Measurements from ENCODE around the gene DSG3. TPM values are rescaled to one million over a fixed set of nuclear protein-coding genes. Genes with fewer than 3 reads are reported as not detected.

The DSG3 gene
- not detected in 2 replicates for total RNA-seq
- long read RNA-seq = 0 reads

- no peak for DNase-seq (ENCODE audit: extremely low spot score, unreplicated experiment)
- Mint-ChIP-seq H3K27ac (ENCODE audit: unreplicated experiment) (no peak within 1 kb of the TSS), H3K36me3 (ENCODE audit: unreplicated experiment) (no peaks in the 10 kb centered on the region), H3K4me3 (ENCODE audit: unreplicated experiment) (no peak within 1 kb of the TSS), H3K4me1 (ENCODE audit: unreplicated experiment) (no peaks in the 10 kb centered on the region), H3K27me3 (ENCODE audit: unreplicated experiment) (peaks cover 25% of the 10 kb centered on the region), H3K9me3 (ENCODE audit: unreplicated experiment) (no peaks in the 10 kb centered on the region)
- no peak for TF ChIP-seq CTCF (IDR thresholded peaks at IDR 0.05)
Observed at GRCh38 chr18:31447530-31448191, at the start of gene DSG3. Gene DSG3, plus strand, starts transcription at chr18:31447741. Its CDS starts 137 bp downstream, at chr18:31447878.

DNA sequence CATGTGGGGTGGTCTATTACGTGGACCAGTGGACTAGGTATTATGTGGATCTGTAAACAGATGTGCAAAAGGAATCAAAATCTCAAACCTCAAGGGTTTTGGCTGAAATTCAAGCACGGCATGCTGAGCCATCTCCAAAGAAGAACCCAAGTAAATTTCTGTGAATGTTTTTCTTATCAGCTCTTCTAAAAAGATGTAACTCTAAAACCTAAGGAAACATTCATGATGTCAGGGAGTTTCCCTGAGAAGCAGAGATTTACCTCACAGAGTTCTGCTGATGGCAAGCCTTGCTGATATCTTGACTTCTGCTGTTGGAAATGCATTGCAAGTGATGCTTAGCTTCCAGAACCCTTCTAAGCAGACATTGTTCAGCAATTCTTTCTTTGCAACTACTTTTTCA, 49.4 kb upstream of the DSG3 start:
- Mint-ChIP-seq H3K27ac (ENCODE audit: unreplicated experiment) (no peak overlapping the region), H3K27me3 (ENCODE audit: unreplicated experiment) (peaks cover 44% of the 10 kb centered on the region), H3K36me3 (ENCODE audit: unreplicated experiment) (no peaks in the 10 kb centered on the region), H3K4me1 (ENCODE audit: unreplicated experiment) (no peaks in the 10 kb centered on the region), H3K9me3 (ENCODE audit: unreplicated experiment) (no peaks in the 10 kb centered on the region), H3K4me3 (ENCODE audit: unreplicated experiment) (no peak overlapping the region)
- no peak for DNase-seq (ENCODE audit: extremely low spot score, unreplicated experiment)
- TF ChIP-seq CTCF (IDR thresholded peaks at IDR 0.05) = no peak

DNA sequence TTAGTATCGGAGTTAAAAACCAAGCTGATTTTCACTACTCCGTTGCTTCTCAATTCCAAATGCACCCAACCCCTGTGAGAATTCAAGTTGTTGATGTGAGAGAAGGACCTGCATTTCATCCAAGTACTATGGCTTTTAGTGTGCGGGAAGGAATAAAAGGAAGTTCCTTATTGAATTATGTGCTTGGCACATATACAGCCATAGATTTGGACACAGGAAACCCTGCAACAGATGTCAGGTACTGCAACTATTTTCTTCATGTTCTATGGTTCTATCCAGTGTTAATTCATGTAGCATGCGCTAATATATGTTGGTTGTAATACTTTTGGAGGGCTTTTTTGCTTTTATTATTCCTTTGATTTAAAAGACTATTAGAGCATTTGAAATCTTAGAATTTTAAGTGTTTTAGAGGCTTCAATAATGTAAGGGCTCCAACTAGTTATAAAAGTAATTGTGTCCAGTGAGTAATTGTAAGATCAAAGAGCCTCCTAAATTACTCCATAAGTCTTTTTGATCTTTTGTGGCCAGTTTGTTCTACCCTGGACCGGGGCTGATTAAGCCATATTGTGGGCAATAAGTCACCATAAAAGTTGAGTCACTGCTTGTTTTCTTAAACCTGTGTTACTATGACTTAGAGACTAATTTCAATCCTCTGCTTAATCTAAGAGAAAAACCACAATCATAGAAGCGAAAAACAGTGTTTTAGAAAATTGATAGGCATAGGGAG, 48.1 kb upstream of the DSG3 start:
- no peak for DNase-seq (ENCODE audit: extremely low spot score, unreplicated experiment)
- Mint-ChIP-seq H3K27ac (ENCODE audit: unreplicated experiment) (no peak overlapping the region), H3K4me3 (ENCODE audit: unreplicated experiment) (no peak overlapping the region), H3K4me1 (ENCODE audit: unreplicated experiment) (no peaks in the 10 kb centered on the region), H3K27me3 (ENCODE audit: unreplicated experiment) (peaks cover 47% of the 10 kb centered on the region), H3K9me3 (ENCODE audit: unreplicated experiment) (no peaks in the 10 kb centered on the region), H3K36me3 (ENCODE audit: unreplicated experiment) (no peaks in the 10 kb centered on the region)
- no peak for TF ChIP-seq CTCF (IDR thresholded peaks at IDR 0.05)

- no peak for DNase-seq (ENCODE audit: extremely low spot score, unreplicated experiment)
- no peaks in the 10 kb centered on the region for H3K36me3 Mint-ChIP-seq (ENCODE audit: unreplicated experiment)
- H3K27me3 Mint-ChIP-seq (ENCODE audit: unreplicated experiment) = peaks cover 52% of the 10 kb centered on the region
- TF ChIP-seq CTCF (IDR thresholded peaks at IDR 0.05) = no peak
- H3K4me3 Mint-ChIP-seq (ENCODE audit: unreplicated experiment) = no peak overlapping the region
- H3K27ac Mint-ChIP-seq (ENCODE audit: unreplicated experiment) = no peak overlapping the region
- H3K9me3 Mint-ChIP-seq (ENCODE audit: unreplicated experiment) = no peaks in the 10 kb centered on the region
- no peaks in the 10 kb centered on the region for H3K4me1 Mint-ChIP-seq (ENCODE audit: unreplicated experiment)
Observed at GRCh38 chr18:31401156-31402025, 46.1 kb upstream of the DSG3 start.

GRCh38 chr18:31402026-31402373, 45.5 kb upstream of the DSG3 start:
- Mint-ChIP-seq H3K36me3 (ENCODE audit: unreplicated experiment) (no peaks in the 10 kb centered on the region), H3K4me3 (ENCODE audit: unreplicated experiment) (no peak overlapping the region), H3K27me3 (ENCODE audit: unreplicated experiment) (peaks cover 52% of the 10 kb centered on the region), H3K27ac (ENCODE audit: unreplicated experiment) (no peak overlapping the region), H3K9me3 (ENCODE audit: unreplicated experiment) (no peaks in the 10 kb centered on the region), H3K4me1 (ENCODE audit: unreplicated experiment) (no peaks in the 10 kb centered on the region)
- DNase-seq (ENCODE audit: extremely low spot score, unreplicated experiment) = no peak
- no peak for TF ChIP-seq CTCF (IDR thresholded peaks at IDR 0.05)

Measured in osteocyte (in vitro differentiated cells).